ENCODE measurements around the gene ADISSP. TPM values are rescaled to one million over a fixed set of nuclear protein-coding genes. Genes with fewer than 3 reads are reported as not detected.
A peak's percentile ranks its signal among the peaks of the same experiment; 100 is the strongest.

Gene ADISSP
- total and polyA plus RNA-seq, 2 of the 13 experiments (the other 11 are each of a cell fraction or from before 2014, with no cell fraction given) = 38.3 to 90.6 TPM

DNA sequence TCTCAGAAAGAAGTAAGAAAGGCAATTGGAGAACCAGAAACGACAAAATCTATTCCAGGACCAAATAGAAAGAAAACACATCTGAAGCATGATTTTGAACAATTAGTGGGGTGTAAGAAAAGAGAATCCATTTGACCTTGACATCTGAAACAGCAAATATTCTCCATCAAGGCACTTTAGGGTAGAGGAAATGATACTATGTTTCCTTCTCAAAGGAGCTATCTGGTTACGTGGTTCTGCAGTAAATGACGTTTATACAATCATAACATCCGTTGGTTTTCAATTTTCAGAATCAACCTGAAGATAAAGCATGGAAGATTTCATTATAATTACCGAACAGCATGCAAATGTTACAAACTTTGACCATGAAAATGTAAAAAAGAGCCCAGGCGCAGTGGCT lies 46.9 kb downstream of the ADISSP start (continued):
- TF ChIP-seq RXRA (CRISPR knock-in tag; IDR thresholded peaks at IDR 0.05) = no peak

DNA sequence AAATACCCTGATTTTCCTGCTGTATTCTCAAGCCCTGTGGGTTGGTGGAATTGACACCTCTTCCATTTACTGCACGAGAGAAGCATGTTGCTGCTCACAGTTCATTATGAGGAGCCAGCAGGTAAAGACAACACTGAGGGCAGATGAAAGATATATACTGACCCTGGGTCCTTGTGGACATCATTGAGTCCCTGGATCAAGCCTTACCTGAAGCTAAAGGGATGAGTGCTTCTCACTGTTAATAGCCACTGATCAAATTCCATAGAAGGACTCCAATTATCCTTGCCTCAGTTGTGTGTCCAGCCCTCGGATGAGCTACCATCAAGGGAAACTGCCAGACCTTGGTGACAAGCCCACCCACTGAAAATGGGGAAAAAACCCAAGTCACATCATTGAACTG lies 47.5 kb downstream of the ADISSP start:
- H2AFZ ChIP-seq (ENCODE audit: low read length) = no peak overlapping the region

DNA sequence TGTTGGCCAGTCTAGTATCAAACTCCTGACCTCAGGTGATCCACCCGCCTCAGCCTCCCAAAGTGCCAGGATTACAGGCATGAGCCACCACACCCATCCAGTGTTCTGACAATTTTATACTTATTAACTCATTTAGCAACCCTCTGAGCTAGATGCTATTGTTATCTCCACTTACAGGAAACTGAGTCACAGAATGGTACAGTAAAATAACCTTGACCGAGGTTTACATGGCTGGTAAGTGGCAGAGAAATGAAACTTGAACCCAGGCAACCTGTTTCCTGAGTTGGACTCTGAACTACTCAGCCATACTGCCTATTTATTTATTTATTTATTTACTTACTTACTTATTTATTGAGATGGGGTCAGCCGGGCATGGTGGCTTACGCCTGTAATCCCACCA lies 48.5 kb downstream of the ADISSP start:
- H2AFZ ChIP-seq (ENCODE audit: low read length) = no peak overlapping the region
- CTCF ChIA-PET (ENCODE audit: low intra/inter-chr PET ratio, low total read pairs) = no interaction called here
- POLR2A ChIA-PET = no interaction called here
- H3K36me3 ChIP-seq (replicated peaks in 1 of 2; ENCODE audit: control insufficient read depth in 1 of 2, insufficient read depth in 2 of 2, low read length in 2 of 2) = no peaks in the 10 kb centered on the region
- BruUV-seq (replicated peaks) = no TSS peak
- H3K9me3 ChIP-seq (ENCODE audit: low read length) = no peaks in the 10 kb centered on the region
- H3K4me3 ChIP-seq (replicated peaks in 1 of 3; ENCODE audit: insufficient read depth in 1 of 3, low read depth in 2 of 3, low read length in 3 of 3) = no peak overlapping the region
- intact Hi-C loops (cut with micrococcal nuclease; ENCODE audit: unreplicated experiment) = no loop called here
- no peaks in the 10 kb centered on the region for H4K20me1 ChIP-seq (ENCODE audit: insufficient read depth, low read length)
- H3K79me2 ChIP-seq (ENCODE audit: insufficient read depth, low read length) = no peaks in the 10 kb centered on the region
- H3K9ac ChIP-seq (ENCODE audit: insufficient read depth, low read depth, low read length) = no peak overlapping the region
- FAIRE-seq = no peak
- H3K27me3 ChIP-seq (ENCODE audit: control insufficient read depth in 1 of 2, insufficient read depth in 2 of 2, low read length in 2 of 2) = peaks cover 0 to 15% of the 10 kb centered on the region in 2 experiments; a peak in 3 of 5 replicates
- 43% methylated on average over 4 of the region's 4 CpGs for WGBS (ENCODE audit: low lambda C conversion rate)
- in situ Hi-C loops (cut with HindIII; ENCODE audit: extremely low pct_ligation_motif_present, low pct_unique_long_range_greater_than_20kb) = no loop called here
- DNase-seq (ENCODE audit: low spot score) = no peak
- no peak overlapping the region for H3K4me2 ChIP-seq (ENCODE audit: low read depth, low read length)
- H3K4me1 ChIP-seq (ENCODE audit: insufficient read depth, low read length) = no peaks in the 10 kb centered on the region
- ATAC-seq = no peak
- no peak overlapping the region for H3K27ac ChIP-seq (ENCODE audit: extremely low read length, insufficient read depth, low read length)
- TF ChIP-seq, protein P1, sequence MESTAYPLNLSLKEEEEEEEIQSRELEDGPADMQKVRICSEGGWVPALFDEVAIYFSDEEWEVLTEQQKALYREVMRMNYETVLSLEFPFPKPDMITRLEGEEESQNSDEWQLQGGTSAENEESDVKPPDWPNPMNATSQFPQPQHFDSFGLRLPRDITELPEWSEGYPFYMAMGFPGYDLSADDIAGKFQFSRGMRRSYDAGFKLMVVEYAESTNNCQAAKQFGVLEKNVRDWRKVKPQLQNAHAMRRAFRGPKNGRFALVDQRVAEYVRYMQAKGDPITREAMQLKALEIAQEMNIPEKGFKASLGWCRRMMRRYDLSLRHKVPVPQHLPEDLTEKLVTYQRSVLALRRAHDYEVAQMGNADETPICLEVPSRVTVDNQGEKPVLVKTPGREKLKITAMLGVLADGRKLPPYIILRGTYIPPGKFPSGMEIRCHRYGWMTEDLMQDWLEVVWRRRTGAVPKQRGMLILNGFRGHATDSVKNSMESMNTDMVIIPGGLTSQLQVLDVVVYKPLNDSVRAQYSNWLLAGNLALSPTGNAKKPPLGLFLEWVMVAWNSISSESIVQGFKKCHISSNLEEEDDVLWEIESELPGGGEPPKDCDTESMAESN (CRISPR knock-in tag; conservative IDR thresholded peaks at IDR 0.05) = no peak
- TF ChIP-seq, protein P2, sequence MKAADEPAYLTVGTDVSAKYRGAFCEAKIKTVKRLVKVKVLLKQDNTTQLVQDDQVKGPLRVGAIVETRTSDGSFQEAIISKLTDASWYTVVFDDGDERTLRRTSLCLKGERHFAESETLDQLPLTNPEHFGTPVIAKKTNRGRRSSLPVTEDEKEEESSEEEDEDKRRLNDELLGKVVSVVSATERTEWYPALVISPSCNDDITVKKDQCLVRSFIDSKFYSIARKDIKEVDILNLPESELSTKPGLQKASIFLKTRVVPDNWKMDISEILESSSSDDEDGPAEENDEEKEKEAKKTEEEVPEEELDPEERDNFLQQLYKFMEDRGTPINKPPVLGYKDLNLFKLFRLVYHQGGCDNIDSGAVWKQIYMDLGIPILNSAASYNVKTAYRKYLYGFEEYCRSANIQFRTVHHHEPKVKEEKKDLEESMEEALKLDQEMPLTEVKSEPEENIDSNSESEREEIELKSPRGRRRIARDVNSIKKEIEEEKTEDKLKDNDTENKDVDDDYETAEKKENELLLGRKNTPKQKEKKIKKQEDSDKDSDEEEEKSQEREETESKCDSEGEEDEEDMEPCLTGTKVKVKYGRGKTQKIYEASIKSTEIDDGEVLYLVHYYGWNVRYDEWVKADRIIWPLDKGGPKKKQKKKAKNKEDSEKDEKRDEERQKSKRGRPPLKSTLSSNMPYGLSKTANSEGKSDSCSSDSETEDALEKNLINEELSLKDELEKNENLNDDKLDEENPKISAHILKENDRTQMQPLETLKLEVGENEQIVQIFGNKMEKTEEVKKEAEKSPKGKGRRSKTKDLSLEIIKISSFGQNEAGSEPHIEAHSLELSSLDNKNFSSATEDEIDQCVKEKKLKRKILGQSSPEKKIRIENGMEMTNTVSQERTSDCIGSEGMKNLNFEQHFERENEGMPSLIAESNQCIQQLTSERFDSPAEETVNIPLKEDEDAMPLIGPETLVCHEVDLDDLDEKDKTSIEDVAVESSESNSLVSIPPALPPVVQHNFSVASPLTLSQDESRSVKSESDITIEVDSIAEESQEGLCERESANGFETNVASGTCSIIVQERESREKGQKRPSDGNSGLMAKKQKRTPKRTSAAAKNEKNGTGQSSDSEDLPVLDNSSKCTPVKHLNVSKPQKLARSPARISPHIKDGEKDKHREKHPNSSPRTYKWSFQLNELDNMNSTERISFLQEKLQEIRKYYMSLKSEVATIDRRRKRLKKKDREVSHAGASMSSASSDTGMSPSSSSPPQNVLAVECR (CRISPR knock-in tag; IDR thresholded peaks at IDR 0.05; ENCODE audit: borderline replicate concordance) = no peak
- TF ChIP-seq ZNF253 (CRISPR knock-in tag; IDR thresholded peaks at IDR 0.05; ENCODE audit: borderline replicate concordance) = no peak
- TF ChIP-seq, protein P3, sequence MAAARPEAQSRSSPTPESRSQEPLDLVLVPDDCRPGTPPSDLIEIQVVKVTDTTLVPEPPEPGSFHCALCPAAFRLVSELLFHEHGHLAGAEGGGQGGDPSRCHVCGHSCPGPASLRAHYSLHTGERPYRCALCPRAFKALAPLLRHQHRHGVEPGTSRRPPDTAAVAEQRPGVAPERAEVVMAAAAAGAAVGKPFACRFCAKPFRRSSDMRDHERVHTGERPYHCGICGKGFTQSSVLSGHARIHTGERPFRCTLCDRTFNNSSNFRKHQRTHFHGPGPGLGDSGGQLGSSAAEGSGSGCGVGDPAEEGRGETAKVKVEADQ (CRISPR knock-in tag; IDR thresholded peaks at IDR 0.05; ENCODE audit: borderline replicate concordance) = no peak
- TF ChIP-seq RBAK (CRISPR knock-in tag; IDR thresholded peaks at IDR 0.05) = no peak

More for the DNA sequence above, 47.5 kb downstream of the ADISSP start:
- H3K27ac ChIP-seq (ENCODE audit: extremely low read length, insufficient read depth, low read length) = no peak overlapping the region
- no peaks in the 10 kb centered on the region for H3K9me3 ChIP-seq (ENCODE audit: low read length)
- CTCF ChIA-PET (ENCODE audit: low intra/inter-chr PET ratio, low total read pairs) = no interaction called here
- in situ Hi-C loops (cut with HindIII; ENCODE audit: extremely low pct_ligation_motif_present, low pct_unique_long_range_greater_than_20kb) = no loop called here
- ATAC-seq (no peak), DNase-seq (ENCODE audit: low spot score) (no peak), FAIRE-seq (no peak)
- no peaks in the 10 kb centered on the region for H3K79me2 ChIP-seq (ENCODE audit: insufficient read depth, low read length)
- no peak overlapping the region for H3K9ac ChIP-seq (ENCODE audit: insufficient read depth, low read depth, low read length)
- TF ChIP-seq ZNF329 (CRISPR knock-in tag; IDR thresholded peaks at IDR 0.05; ENCODE audit: low read depth) = peak; percentile 98
- no peak for TF ChIP-seq NKX3-1 (CRISPR knock-in tag; IDR thresholded peaks at IDR 0.05)
- no peaks in the 10 kb centered on the region for H3K4me1 ChIP-seq (ENCODE audit: insufficient read depth, low read length)
- H4K20me1 ChIP-seq (ENCODE audit: insufficient read depth, low read length) = no peaks in the 10 kb centered on the region
- intact Hi-C loops (cut with micrococcal nuclease; ENCODE audit: unreplicated experiment) = no loop called here
- H3K4me3 ChIP-seq (replicated peaks in 1 of 3; ENCODE audit: insufficient read depth in 1 of 3, low read depth in 2 of 3, low read length in 3 of 3) = no peak overlapping the region
- no TSS peak for BruUV-seq (replicated peaks)
- POLR2A ChIA-PET = no interaction called here
- H3K4me2 ChIP-seq (ENCODE audit: low read depth, low read length) = no peak overlapping the region
- H3K27me3 ChIP-seq (ENCODE audit: control insufficient read depth in 1 of 2, insufficient read depth in 2 of 2, low read length in 2 of 2) = peaks cover 0 to 8% of the 10 kb centered on the region in 2 experiments; a peak in 3 of 5 replicates
- no peaks in the 10 kb centered on the region for H3K36me3 ChIP-seq (replicated peaks in 1 of 2; ENCODE audit: control insufficient read depth in 1 of 2, insufficient read depth in 2 of 2, low read length in 2 of 2)
- 0% methylated on average over 2 of the region's 2 CpGs for WGBS (ENCODE audit: low lambda C conversion rate)

Data from HepG2 (cell line).